Endothelial cell of umbilical vein (primary cell): Measurements from ENCODE around the gene AIRE.

ENCODE experiments used
- CTCF ChIP-seq, 2 donors: IDR thresholded peaks; 1 replicate in 1 of 2; 2 replicates in 1 of 2; pipeline ENCODE4 v1.5.1; 2011; ENCODE audit warnings: low read length in 2 of 2, mild to moderate bottlenecking in 2 of 2, moderate library complexity in 2 of 2, control low read depth in 1 of 2, inconsistent platforms in 1 of 2, low read depth in 1 of 2; ENCODE audit not compliant: insufficient read depth in 1 of 2; ENCODE audit errors: extremely low read depth in 1 of 2
- EZH2 ChIP-seq: IDR thresholded peaks from 2 replicates; pipeline ENCODE4 v1.6.1; 2012; ENCODE audit warnings: borderline replicate concordance, low read depth, mild to moderate bottlenecking, moderate library complexity, low read length, inconsistent platforms; ENCODE audit not compliant: severe bottlenecking
- GATA2 ChIP-seq: IDR thresholded peaks from 2 replicates; pipeline ENCODE4 v1.7.0; 2011; ENCODE audit warnings: low read depth, mild to moderate bottlenecking, moderate library complexity, mixed read lengths, low read length; ENCODE audit not compliant: insufficient read length, insufficient read depth
- MYC ChIP-seq: IDR thresholded peaks from one replicate; pipeline ENCODE4 v1.6.1; 2011; ENCODE audit warnings: mild to moderate bottlenecking, low read depth, low read length
- POLR2A ChIP-seq: IDR thresholded peaks from 2 replicates; pipeline ENCODE4 v1.6.1; 2012; ENCODE audit warnings: low read depth, mild to moderate bottlenecking, control low read depth, low read length
- POLR2AphosphoS5 ChIP-seq: IDR thresholded peaks from 2 replicates; pipeline ENCODE4 v1.6.1; 2012; ENCODE audit warnings: low read depth, mild to moderate bottlenecking, control low read depth, low read length, moderate library complexity; ENCODE audit not compliant: insufficient read depth
- TF ChIP-seq, protein P1 (sequence below): IDR thresholded peaks from 2 replicates; pipeline ENCODE4 v1.6.1; 2011; ENCODE audit not compliant: insufficient read depth, insufficient read length

DNA sequence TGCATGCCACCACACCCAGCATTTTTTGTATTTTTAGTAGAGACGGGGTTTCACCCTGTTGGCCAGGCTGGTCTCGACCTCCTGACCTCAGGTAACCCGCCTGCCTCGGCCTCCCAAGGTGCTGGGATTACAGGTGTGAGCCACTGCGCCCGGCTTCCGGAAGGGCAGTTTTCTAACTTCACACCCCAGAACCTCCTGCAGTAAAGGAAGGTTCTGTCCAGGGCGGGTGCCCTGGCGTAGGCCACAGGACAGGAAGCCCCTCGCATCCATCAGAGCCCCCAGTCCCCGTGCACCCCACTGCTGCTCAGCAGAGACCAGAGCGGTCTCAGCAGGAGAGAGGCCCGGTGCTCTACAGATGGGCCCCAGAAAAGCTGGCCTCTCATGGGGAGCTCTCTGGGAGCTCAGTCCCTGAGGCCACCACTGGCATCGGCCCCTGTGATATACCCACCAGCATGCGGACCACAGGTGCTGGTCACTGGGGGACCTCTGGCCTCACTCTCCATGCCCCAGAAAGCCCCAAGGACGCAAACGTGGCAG, 19.9 kb upstream of the AIRE start:
- TF ChIP-seq MYC, result no peak
- no peak for TF ChIP-seq POLR2A
- no peak for TF ChIP-seq CTCF (IDR thresholded peaks at IDR 0.05; ENCODE audit: extremely low read depth in 1 of 2, insufficient read depth in 1 of 2, low read depth in 1 of 2, low read length in 2 of 2)
- TF ChIP-seq, protein P1, sequence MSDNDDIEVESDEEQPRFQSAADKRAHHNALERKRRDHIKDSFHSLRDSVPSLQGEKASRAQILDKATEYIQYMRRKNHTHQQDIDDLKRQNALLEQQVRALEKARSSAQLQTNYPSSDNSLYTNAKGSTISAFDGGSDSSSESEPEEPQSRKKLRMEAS, result no peak
- TF ChIP-seq GATA2, result no peak
- no peak for TF ChIP-seq EZH2
- TF ChIP-seq POLR2AphosphoS5, result no peak
